Measurements from ENCODE around the gene TRIO. TPM values are rescaled to one million over a fixed set of nuclear protein-coding genes. Genes with fewer than 3 reads are reported as not detected.

The TRIO gene
- total and polyA plus RNA-seq, 10 of the 15 experiments (the other 5 are each of a cell fraction or from before 2014, with no cell fraction given): 5.1 to 96.4 (median 44.6) TPM

- TF ChIP-seq CTCF (IDR thresholded peaks at IDR 0.05 in 2 of 3, conservative IDR thresholded peaks at IDR 0.05 in 1 of 3; ENCODE audit: control insufficient read depth in 2 of 3, extremely low read depth in 1 of 3, insufficient read depth in 1 of 3, low read depth in 3 of 3, low read length in 3 of 3) (no peak), SKIL (IDR thresholded peaks at IDR 0.05; ENCODE audit: low read depth, poor library complexity, severe bottlenecking) (no peak), BHLHE40 (IDR thresholded peaks at IDR 0.05; ENCODE audit: borderline replicate concordance in 1 of 2, low read depth in 2 of 2, low read length in 1 of 2) (peak; percentile 75 to 88), STAT3 (IDR thresholded peaks at IDR 0.05; ENCODE audit: low read depth, low read length) (no peak), SMC3 (IDR thresholded peaks at IDR 0.05; ENCODE audit: borderline replicate concordance, low read length) (no peak), YY1 (IDR thresholded peaks at IDR 0.05; ENCODE audit: low read depth, low read length) (no peak), PAX8 (IDR thresholded peaks at IDR 0.05) (no peak), DPF2 (IDR thresholded peaks at IDR 0.05) (0 out of 2 replicates have a peak, but pooled peaks have one; percentile 37), FOXK2 (IDR thresholded peaks at IDR 0.05) (no peak), SIX5 (IDR thresholded peaks at IDR 0.05; ENCODE audit: low read depth, low read length, severe bottlenecking) (no peak), IRF5 (IDR thresholded peaks at IDR 0.05; ENCODE audit: borderline replicate concordance) (no peak), SP1 (IDR thresholded peaks at IDR 0.05; ENCODE audit: low read depth, low read length) (no peak), RFX5 (IDR thresholded peaks at IDR 0.05; ENCODE audit: low read depth, low read length) (peak; percentile 94), PAX5 (IDR thresholded peaks at IDR 0.05; ENCODE audit: borderline replicate concordance, low read depth, low read length) (no peak; the same call in 1 of the 2 replicates), PBX3 (IDR thresholded peaks at IDR 0.05; ENCODE audit: insufficient replicate concordance, low read depth, low read length) (no peak), EGR1 (IDR thresholded peaks at IDR 0.05; ENCODE audit: borderline replicate concordance in 1 of 2, low read depth in 2 of 2, low read length in 2 of 2) (no peak), USF2 (IDR thresholded peaks at IDR 0.05; ENCODE audit: borderline replicate concordance, low read depth, low read length) (peak; percentile 72), ZNF687 (IDR thresholded peaks at IDR 0.05) (peak; percentile 32; the same call in 1 of the 2 replicates)
Measured at GRCh38 chr5:14174230-14174636, 31.1 kb downstream of the TRIO start (continued).
